ENCODE data around the gene SYT6.

Gene SYT6

DNA sequence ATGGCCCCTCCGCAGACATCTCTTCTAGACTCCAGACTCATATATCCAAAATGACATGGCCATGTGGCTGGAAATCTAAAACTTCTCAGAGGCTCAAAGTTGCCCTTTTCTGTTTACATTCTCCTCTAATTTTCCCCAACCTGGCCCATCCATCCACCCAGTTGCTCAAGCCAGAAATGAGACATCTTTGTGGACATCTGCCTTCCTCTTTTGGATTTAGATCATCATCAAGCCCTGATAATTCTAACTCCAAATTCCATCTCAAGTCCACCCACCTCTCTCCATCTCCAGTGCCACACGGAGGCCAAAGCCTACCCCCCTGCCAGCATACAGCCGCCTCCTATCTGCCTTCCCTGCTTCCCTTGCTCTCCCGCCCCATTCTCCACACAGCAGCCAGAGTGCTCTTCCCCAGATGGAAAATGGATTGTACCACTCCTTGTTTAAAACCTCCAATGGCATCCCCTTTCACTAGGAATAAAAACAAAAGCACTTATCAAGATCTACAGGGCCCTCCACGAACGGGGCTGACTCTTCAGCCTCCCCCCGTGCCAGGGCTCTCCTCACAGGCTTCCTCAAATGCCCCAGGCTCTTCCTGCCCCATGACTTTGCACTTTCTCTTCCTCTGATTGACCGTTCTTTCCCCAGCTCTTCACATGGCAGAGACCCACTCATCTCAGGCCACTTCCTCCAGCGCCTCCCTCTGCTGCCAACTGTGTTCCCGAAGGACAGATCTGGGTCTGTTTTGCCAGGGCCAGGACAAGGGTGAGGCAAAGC, 40.1 kb downstream of the SYT6 start:
- no peaks in the 10 kb centered on the region for H3K36me3 ChIP-seq (ENCODE audit: control insufficient read depth, insufficient read depth, low read length)
- TF ChIP-seq, protein P1, sequence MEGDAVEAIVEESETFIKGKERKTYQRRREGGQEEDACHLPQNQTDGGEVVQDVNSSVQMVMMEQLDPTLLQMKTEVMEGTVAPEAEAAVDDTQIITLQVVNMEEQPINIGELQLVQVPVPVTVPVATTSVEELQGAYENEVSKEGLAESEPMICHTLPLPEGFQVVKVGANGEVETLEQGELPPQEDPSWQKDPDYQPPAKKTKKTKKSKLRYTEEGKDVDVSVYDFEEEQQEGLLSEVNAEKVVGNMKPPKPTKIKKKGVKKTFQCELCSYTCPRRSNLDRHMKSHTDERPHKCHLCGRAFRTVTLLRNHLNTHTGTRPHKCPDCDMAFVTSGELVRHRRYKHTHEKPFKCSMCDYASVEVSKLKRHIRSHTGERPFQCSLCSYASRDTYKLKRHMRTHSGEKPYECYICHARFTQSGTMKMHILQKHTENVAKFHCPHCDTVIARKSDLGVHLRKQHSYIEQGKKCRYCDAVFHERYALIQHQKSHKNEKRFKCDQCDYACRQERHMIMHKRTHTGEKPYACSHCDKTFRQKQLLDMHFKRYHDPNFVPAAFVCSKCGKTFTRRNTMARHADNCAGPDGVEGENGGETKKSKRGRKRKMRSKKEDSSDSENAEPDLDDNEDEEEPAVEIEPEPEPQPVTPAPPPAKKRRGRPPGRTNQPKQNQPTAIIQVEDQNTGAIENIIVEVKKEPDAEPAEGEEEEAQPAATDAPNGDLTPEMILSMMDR (IDR thresholded peaks at IDR 0.05) = no peak
- H2AFZ ChIP-seq = no peak overlapping the region
- H3K4me2 ChIP-seq (ENCODE audit: low read length) = no peak overlapping the region
- H3K9ac ChIP-seq = no peak overlapping the region
- no peak overlapping the region for H3K4me3 ChIP-seq (ENCODE audit: low read depth, low read length)
- H3K27ac ChIP-seq = no peak overlapping the region
- H3K27me3 ChIP-seq (ENCODE audit: control insufficient read depth, insufficient read depth, low read length) = no peaks in the 10 kb centered on the region
- no peaks in the 10 kb centered on the region for H3K9me3 ChIP-seq (ENCODE audit: control insufficient read depth, low read length)
- no peaks in the 10 kb centered on the region for H3K79me2 ChIP-seq
- no peaks in the 10 kb centered on the region for H3K4me1 ChIP-seq

DNA sequence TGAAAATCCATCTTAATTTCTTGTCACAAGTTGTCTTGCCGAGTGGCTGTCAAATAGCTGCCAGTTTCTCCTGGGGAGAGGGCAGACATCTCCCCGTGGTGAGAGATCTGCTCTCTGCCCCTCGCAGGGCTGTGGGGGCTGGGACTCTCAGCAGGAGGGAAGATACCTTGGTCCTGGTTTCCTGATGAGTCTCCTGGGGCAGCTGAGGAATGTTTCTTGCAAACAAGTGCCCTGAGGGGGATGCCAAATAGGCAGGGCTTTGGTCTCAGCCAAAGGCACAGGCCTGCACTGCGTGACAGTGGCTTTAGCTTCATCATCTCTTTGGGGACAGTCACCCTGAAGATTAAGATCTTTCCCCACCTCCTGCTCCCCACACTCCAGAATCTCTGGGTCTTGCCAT, 40.9 kb downstream of the SYT6 start:
- Histone ChIP-seq H2AFZ (no peak overlapping the region), H3K4me1 (no peaks in the 10 kb centered on the region), H3K4me2 (ENCODE audit: low read length) (no peak overlapping the region), H3K4me3 (ENCODE audit: low read depth, low read length) (no peak overlapping the region), H3K36me3 (ENCODE audit: control insufficient read depth, insufficient read depth, low read length) (no peaks in the 10 kb centered on the region), H3K27me3 (ENCODE audit: control insufficient read depth, insufficient read depth, low read length) (no peaks in the 10 kb centered on the region), H3K27ac (no peak overlapping the region), H3K9me3 (ENCODE audit: control insufficient read depth, low read length) (no peaks in the 10 kb centered on the region), H3K9ac (no peak overlapping the region), H3K79me2 (no peaks in the 10 kb centered on the region)
- TF ChIP-seq, protein P1 (IDR thresholded peaks at IDR 0.05) = no peak

DNA sequence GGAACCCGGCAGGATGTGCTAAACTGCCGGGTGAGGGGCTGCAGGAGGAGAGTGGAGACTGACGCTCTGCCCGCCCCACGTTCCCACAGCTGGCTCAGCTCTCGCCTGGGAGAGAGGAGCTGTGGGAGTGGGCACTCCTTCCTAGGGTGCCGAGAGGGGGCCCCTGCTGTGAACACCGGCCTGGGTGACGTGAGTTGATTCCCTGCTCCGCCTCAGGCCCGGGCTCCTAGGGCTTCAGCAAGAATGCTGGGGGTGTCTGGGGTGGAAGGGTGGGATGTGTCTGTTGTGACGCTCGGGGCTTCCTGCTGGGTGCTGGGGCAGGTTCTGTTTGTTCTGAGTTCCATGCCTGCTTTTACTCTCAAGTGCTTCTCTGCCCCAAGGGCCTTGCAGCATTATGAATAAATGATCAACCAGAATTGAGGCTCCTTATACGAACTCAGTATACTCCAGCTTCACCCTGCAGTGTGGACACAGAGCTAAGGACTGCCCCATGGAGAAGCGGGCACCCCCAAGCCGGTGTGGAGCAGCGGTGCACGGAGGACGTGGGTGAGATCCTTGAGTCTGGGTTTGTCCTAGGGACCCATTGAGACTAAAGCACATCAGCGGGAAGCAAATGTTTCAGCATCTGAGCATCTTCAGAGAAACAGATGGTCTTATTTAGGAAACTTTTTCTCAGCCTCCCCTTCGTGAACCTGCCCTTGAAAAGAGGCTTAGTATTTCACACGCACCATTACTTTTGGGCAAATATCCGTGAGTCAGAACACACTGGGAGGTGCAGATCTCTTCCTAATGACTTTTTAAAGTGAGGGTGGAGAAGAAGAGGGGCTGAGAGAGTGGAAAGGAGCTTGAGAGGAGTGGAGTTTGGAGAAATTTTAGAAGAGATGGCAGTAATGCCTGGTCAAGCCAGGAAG, 41.7 kb downstream of the SYT6 start:
- Histone ChIP-seq H3K4me2 (ENCODE audit: low read length) (no peak overlapping the region), H3K9ac (no peak overlapping the region), H3K27ac (no peak overlapping the region), H3K27me3 (ENCODE audit: control insufficient read depth, insufficient read depth, low read length) (no peaks in the 10 kb centered on the region), H2AFZ (no peak overlapping the region), H3K9me3 (ENCODE audit: control insufficient read depth, low read length) (no peaks in the 10 kb centered on the region), H3K36me3 (ENCODE audit: control insufficient read depth, insufficient read depth, low read length) (no peaks in the 10 kb centered on the region), H3K79me2 (no peaks in the 10 kb centered on the region), H3K4me3 (ENCODE audit: low read depth, low read length) (no peak overlapping the region), H3K4me1 (no peaks in the 10 kb centered on the region)
- TF ChIP-seq, protein P1 (IDR thresholded peaks at IDR 0.05) = no peak

GRCh38 chr1:114109981-114110380, 43.7 kb downstream of the SYT6 start:
- Histone ChIP-seq H3K4me2 (ENCODE audit: low read length) (no peak overlapping the region), H3K4me3 (ENCODE audit: low read depth, low read length) (no peak overlapping the region), H3K9ac (no peak overlapping the region), H3K27me3 (ENCODE audit: control insufficient read depth, insufficient read depth, low read length) (no peaks in the 10 kb centered on the region), H3K79me2 (no peaks in the 10 kb centered on the region), H2AFZ (no peak overlapping the region), H3K4me1 (no peaks in the 10 kb centered on the region), H3K9me3 (ENCODE audit: control insufficient read depth, low read length) (no peaks in the 10 kb centered on the region), H3K27ac (no peak overlapping the region), H3K36me3 (ENCODE audit: control insufficient read depth, insufficient read depth, low read length) (no peaks in the 10 kb centered on the region)
- TF ChIP-seq, protein P1 (IDR thresholded peaks at IDR 0.05) = no peak

Measured in parathyroid adenoma (tissue), 2 donors.